K562 (cell line): ENCODE measurements around the gene NTSR1. TPM values are rescaled to one million over a fixed set of nuclear protein-coding genes. Genes with fewer than 3 reads are reported as not detected.

Source experiments
- ATAC-seq: fragments of 200-7000 bp; cut with Tn5 transposase; 3 replicates; pipeline ENCODE4 v1.9.1; 2020; ENCODE audit warnings: moderate library complexity
- BruUV-seq: library from RNA; stranded (reverse); fragments of 400-500 nt; replicated peaks from 2 replicates; lab custom pipeline; 2021; lab: Mats Ljungman, UMichigan
- CTCF ChIA-PET: fragments of 300-600 bp; formaldehyde crosslinking; extraction: SDS; loops from one replicate; lab custom pipeline; 2021; ENCODE audit warnings: low intra/inter-chr PET ratio; lab: Yijun Ruan, JAX
- POLR2A ChIA-PET: fragments of 300-600, 350-650 bp; sonication (Branson Sonifier 250); formaldehyde crosslinking; extraction: SDS; loops from one replicate; lab custom pipeline; 2021; ENCODE audit warnings: antibody characterized with exemption, inconsistent platforms; lab: Yijun Ruan, JAX
- DNase-seq, 4 experiments: peaks; one replicate each; pipeline versions ENCODE4 v3.0.0 to v3.0.0-alpha.2; 2011 to 2018; ENCODE audit warnings: low spot score in 3 of 4, mixed read lengths in 3 of 4; ENCODE audit errors: extremely low read depth in 1 of 4
- FAIRE-seq: peaks from 2 replicates; lab custom pipeline; 2011; peaks lifted over from hg19 to GRCh38; lab: Jason Lieb, UNC
- H2AFZ ChIP-seq: 2 replicates; pipeline ENCODE4 v1.6.0; 2011; ENCODE audit warnings: low read depth, low read length, control low read depth, inconsistent platforms
- H3K27ac ChIP-seq: fragments of 200-600 bp; 3 replicates; pipeline ENCODE4 v1.8.0; 2011; ENCODE audit warnings: low read depth, mild to moderate bottlenecking, control low read depth, inconsistent platforms, low read length, moderate library complexity, mixed read lengths; ENCODE audit errors: extremely low read depth
- H3K27me3 ChIP-seq, 2 experiments: fragments of 300-600 bp in 1 of 2; 2 replicates in 1 of 2; 3 replicates in 1 of 2; pipeline versions ENCODE4 v1.6.0 to v1.8.0; 2011; ENCODE audit warnings: inconsistent platforms in 2 of 2, low read length in 2 of 2, mild to moderate bottlenecking in 1 of 2, mixed read lengths in 1 of 2, moderate library complexity in 1 of 2; ENCODE audit not compliant: control insufficient read depth in 2 of 2, insufficient read depth in 2 of 2
- H3K36me3 ChIP-seq: fragments of 300-600 bp; 3 replicates; pipeline ENCODE4 v1.8.0; 2011; ENCODE audit warnings: mild to moderate bottlenecking, low read length, inconsistent platforms; ENCODE audit not compliant: control insufficient read depth, insufficient read depth
- H3K4me1 ChIP-seq, 2 experiments: fragments of 200-600 bp in 1 of 2; replicated peaks in 1 of 2; 2 replicates in 1 of 2; 3 replicates in 1 of 2; pipeline versions ENCODE4 v1.5.1 to v1.8.0; 2011; ENCODE audit warnings: inconsistent platforms in 2 of 2, low read length in 2 of 2, mild to moderate bottlenecking in 1 of 2, mixed read lengths in 1 of 2, moderate library complexity in 1 of 2; ENCODE audit not compliant: control insufficient read depth in 2 of 2, insufficient read depth in 2 of 2
- H3K4me2 ChIP-seq: 2 replicates; pipeline ENCODE4 v1.6.1; 2011; ENCODE audit warnings: low read length, control low read depth, inconsistent platforms, mixed read lengths; ENCODE audit not compliant: insufficient read depth
- H3K4me3 ChIP-seq: fragments of 200-600 bp; sonication (generic), shearing (Covaris generic); 2 replicates; pipeline ENCODE4 v1.5.1; 2016; ENCODE audit warnings: control low read depth, inconsistent platforms
- H3K79me2 ChIP-seq: fragments of 200-600 bp; 3 replicates; pipeline ENCODE4 v1.8.0; 2011; ENCODE audit warnings: low read length, inconsistent platforms; ENCODE audit not compliant: control insufficient read depth, insufficient read depth
- H3K9ac ChIP-seq, 2 experiments: 2 replicates each; pipeline versions ENCODE4 v1.6.0 to v1.6.1; 2011; ENCODE audit warnings: low read depth in 2 of 2, low read length in 2 of 2, control low read depth in 1 of 2, inconsistent platforms in 1 of 2, mild to moderate bottlenecking in 1 of 2, mixed read lengths in 1 of 2; ENCODE audit not compliant: insufficient read depth in 1 of 2
- H3K9me1 ChIP-seq: one replicate; pipeline ENCODE4 v1.6.0; 2011; ENCODE audit warnings: inconsistent platforms, mild to moderate bottlenecking, low read length, moderate library complexity; ENCODE audit not compliant: control insufficient read depth, insufficient read depth
- H3K9me3 ChIP-seq: replicated peaks from 2 replicates; pipeline ENCODE4 v1.5.1; 2011; ENCODE audit warnings: low read depth, low read length, inconsistent platforms; ENCODE audit not compliant: control insufficient read depth, insufficient read depth
- H4K20me1 ChIP-seq: replicated peaks from 2 replicates; pipeline ENCODE4 v1.6.1; 2011; ENCODE audit warnings: low read length, inconsistent platforms, mixed read lengths; ENCODE audit not compliant: control insufficient read depth, insufficient read depth
- CEBPB ChIP-seq: fragments of 450-650 bp; IDR thresholded peaks from 2 replicates; pipeline ENCODE4 v1.6.1; 2016; ENCODE audit warnings: missing genetic modification characterization, missing compliant biosample characterization
- HMG20B ChIP-seq: fragments of 250-450 bp; sonication (Bioruptor Pico); IDR thresholded peaks from 2 replicates; pipeline ENCODE4 v1.5.0; 2021; ENCODE audit warnings: mild to moderate bottlenecking
- KDM5B ChIP-seq: fragments of 200-600 bp; sonication (generic); IDR thresholded peaks from 2 replicates; pipeline ENCODE4 v1.6.1; 2012; ENCODE audit warnings: low read depth, mild to moderate bottlenecking, moderate library complexity, low read length, control low read depth, inconsistent platforms; ENCODE audit not compliant: insufficient replicate concordance
- MTA1 ChIP-seq: fragments of 450-650 bp; IDR thresholded peaks from 2 replicates; pipeline ENCODE4 v1.6.1; 2017; ENCODE audit warnings: borderline replicate concordance
- POLR2AphosphoS2 ChIP-seq: IDR thresholded peaks from 2 replicates; pipeline ENCODE4 v1.6.1; 2012; ENCODE audit warnings: low read length, improper control_type of control experiment
- POLR2G ChIP-seq: fragments of 200-400 bp; formaldehyde crosslinking; IDR thresholded peaks from 2 replicates; pipeline ENCODE4 v1.6.1; 2017; ENCODE audit warnings: low read depth, mild to moderate bottlenecking, antibody characterized with exemption, low read length, moderate library complexity
- POLR3G ChIP-seq: IDR thresholded peaks from 2 replicates; pipeline ENCODE4 v1.6.1; 2011; ENCODE audit not compliant: insufficient read length, insufficient replicate concordance; ENCODE audit errors: extremely low read depth
- RCOR1 ChIP-seq, 2 experiments: IDR thresholded peaks; 2 replicates each; pipeline ENCODE4 v1.6.1; 2012; ENCODE audit warnings: low read depth in 2 of 2, low read length in 2 of 2, borderline replicate concordance in 1 of 2, improper control_type of control experiment in 1 of 2
- SMAD1 ChIP-seq: fragments of 150-350 bp; IDR thresholded peaks from 2 replicates; pipeline ENCODE4 v1.6.1; 2014; ENCODE audit warnings: low read length, low read depth; ENCODE audit not compliant: partially characterized antibody
- ZNF668 ChIP-seq: fragments of 250-450 bp; sonication (Bioruptor Pico); IDR thresholded peaks from 2 replicates; pipeline ENCODE4 v1.8.0; 2022; ENCODE audit warnings: mild to moderate bottlenecking, inconsistent platforms
- ZNF717 ChIP-seq: fragments of 250-450 bp; sonication (Bioruptor Pico); IDR thresholded peaks from 2 replicates; pipeline ENCODE4 v1.5.0; 2021
- WGBS: fragments of 100-300 bp; shearing (Covaris generic); methylation state at CpG from one replicate; pipeline ENCODE4 v1.1.6; 2016; ENCODE audit warnings: low coverage, mixed read lengths; ENCODE audit not compliant: insufficient coverage; ENCODE audit errors: missing lambda C conversion rate; 5-methylcytosine and 5-hydroxymethylcytosine counted together
- in situ Hi-C: fragments of 300-500 bp; cut with MboI; formaldehyde crosslinking; loops from 4 replicates; pipeline ENCODE4 v1.15.0; 2018; ENCODE audit warnings: inconsistent platforms, mixed read lengths
- intact Hi-C: fragments of 100-400 bp; cut with micrococcal nuclease; formaldehyde crosslinking; loops from 2 replicates; pipeline ENCODE4 v1.14.2; 2022
- polyA plus RNA-seq, 8 experiments: library from polyadenylated mRNA; depleted of rRNA in 4 of 8; stranded (reverse) in 5 of 8; unstranded in 3 of 8; fragments of >200 nt; fragmentation: Nextera tagmentation in 2 of 8; fragmentation: Illumina TruSeq in 1 of 8; extraction: Ambion mirVana in 2 of 8; extraction: Trizol in 1 of 8; gene quantifications; 2 replicates each; pipeline versions ENCODE4 v1.2.1 to v1.2.3, GENCODE V29; 2011 to 2014; ENCODE audit warnings: inconsistent platforms in 1 of 8, missing spikeins in 1 of 8
- total RNA-seq, 7 experiments: library from RNA; depleted of rRNA in 6 of 7; stranded (reverse); fragments of >200 nt in 6 of 7; fragmentation: Illumina TruSeq in 2 of 7; extraction: Trizol in 2 of 7; gene quantifications; 2 replicates each; pipeline versions ENCODE4 v1.2.1 to v1.2.3, GENCODE V29; 2011 to 2021; ENCODE audit warnings: low replicate concordance in 1 of 7
- TF ChIP-seq, protein P1 (sequence below): IDR thresholded peaks from 2 replicates; pipeline ENCODE4 v1.6.1; 2011; ENCODE audit not compliant: insufficient read length; ENCODE audit errors: extremely low read depth

NTSR1 gene
- total and polyA plus RNA-seq, 9 of the 15 experiments (the other 6 are each of a cell fraction or from before 2014, with no cell fraction given) = 0.04 to 0.40 (median 0.13) TPM; not detected in 3

DNA sequence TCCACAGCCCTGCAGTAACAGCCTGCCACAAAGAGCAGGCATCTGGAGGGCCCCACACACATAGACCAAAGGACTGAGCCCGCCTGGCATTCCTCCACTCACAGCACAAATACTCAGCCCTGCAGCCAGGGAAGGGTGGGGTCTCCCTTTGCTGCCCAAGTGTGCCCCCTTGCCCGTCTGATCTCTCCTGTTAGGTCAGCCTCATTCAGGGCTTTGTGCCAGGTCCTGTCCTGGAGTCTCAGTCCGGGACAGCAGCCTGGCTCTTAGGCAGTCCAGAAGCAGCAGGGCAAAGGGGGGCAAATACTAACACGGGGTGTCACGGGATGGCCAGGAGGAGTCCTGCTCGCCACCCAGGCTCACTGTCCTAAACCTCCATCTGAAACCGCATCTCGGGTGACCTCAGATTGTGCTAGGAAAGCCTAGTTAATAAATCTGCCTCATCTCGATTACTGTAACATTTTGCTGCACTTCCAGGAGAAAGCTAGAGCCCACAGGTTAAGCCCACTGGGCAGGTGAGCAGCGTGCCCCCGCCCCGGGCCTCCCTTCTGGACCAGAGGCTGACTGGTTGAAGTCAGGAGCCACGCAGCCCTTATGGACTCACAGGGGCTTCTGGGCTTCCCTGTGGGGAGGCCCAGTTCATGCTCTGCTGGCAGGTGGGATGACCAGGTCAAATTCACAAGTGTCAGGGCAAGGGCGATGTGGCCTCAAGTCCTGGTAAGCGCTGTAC lies 92.8 kb downstream of the NTSR1 start:
- in situ Hi-C loops = loop anchor here (10.0 kb wide), 1 partner anchor 307 kb away; no protein-coding TSS in a partner anchor
- no peak for TF ChIP-seq MTA1
- no peak for TF ChIP-seq RCOR1 (IDR thresholded peaks at IDR 0.05; ENCODE audit: borderline replicate concordance in 1 of 2, low read depth in 2 of 2, low read length in 2 of 2)
- no peak for TF ChIP-seq POLR2AphosphoS2
- no peak for TF ChIP-seq SMAD1
- no peak for TF ChIP-seq ZNF717 (CRISPR knock-in tag)
- peak; percentile 47 for TF ChIP-seq POLR2G
- TF ChIP-seq HMG20B (CRISPR knock-in tag) = no peak
- TF ChIP-seq KDM5B = peak; percentile 7
- TF ChIP-seq, protein P1, sequence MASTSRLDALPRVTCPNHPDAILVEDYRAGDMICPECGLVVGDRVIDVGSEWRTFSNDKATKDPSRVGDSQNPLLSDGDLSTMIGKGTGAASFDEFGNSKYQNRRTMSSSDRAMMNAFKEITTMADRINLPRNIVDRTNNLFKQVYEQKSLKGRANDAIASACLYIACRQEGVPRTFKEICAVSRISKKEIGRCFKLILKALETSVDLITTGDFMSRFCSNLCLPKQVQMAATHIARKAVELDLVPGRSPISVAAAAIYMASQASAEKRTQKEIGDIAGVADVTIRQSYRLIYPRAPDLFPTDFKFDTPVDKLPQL = no peak
- TF ChIP-seq CEBPB (tag) = no peak
- no peak for TF ChIP-seq POLR3G
- TF ChIP-seq ZNF668 (CRISPR knock-in tag) = no peak
- Histone ChIP-seq H3K4me2 (no peak overlapping the region), H3K9me1 (no peaks in the 10 kb centered on the region), H2AFZ (no peak overlapping the region), H3K9me3 (no peaks in the 10 kb centered on the region), H4K20me1 (no peaks in the 10 kb centered on the region; the same call in 1 of the 2 replicates), H3K4me3 (no peak overlapping the region), H3K27me3 (no peaks in the 10 kb centered on the region), H3K79me2 (peaks cover 29% of the 10 kb centered on the region), H3K27ac (no peak overlapping the region), H3K4me1 (peaks cover 15 to 53% of the 10 kb centered on the region in 2 experiments), H3K36me3 (peaks cover 43% of the 10 kb centered on the region; the same call in 2 of the 3 replicates), H3K9ac (peak overlapping the region in 1 of 2 experiments; percentile 28; a peak in 1 of 4 replicates)
- ChIA-PET POLR2A (no interaction called here), CTCF (no interaction called here)
- DNase-seq = no peak
- FAIRE-seq = no peak
- 71% methylated on average over 14 of the region's 15 CpGs for WGBS
- ATAC-seq = no peak
- intact Hi-C loops = no loop called here
- BruUV-seq = no TSS peak
